ENCODE results near the gene COMMD4. TPM values are rescaled to one million over a fixed set of nuclear protein-coding genes. Genes with fewer than 3 reads are reported as not detected.

The COMMD4 gene
- total and polyA plus RNA-seq, 2 of the 4 experiments (the other 2 are of a cell fraction) = 91.2 to 133 TPM

- dilution Hi-C loops (cut with HindIII; ENCODE audit: low sequenced_read_pairs, unreplicated experiment) = no loop called here
- Histone ChIP-seq H4K8ac (ENCODE audit: low read depth in 2 of 2, low read length in 2 of 2) (no peak overlapping the region), H3K18ac (ENCODE audit: low read depth, low read length) (no peak overlapping the region), H3K14ac (replicated peaks; ENCODE audit: low read depth, low read length) (no peak overlapping the region), H3K27ac (ENCODE audit: insufficient read depth, low read length) (no peak overlapping the region), H2AK5ac (ENCODE audit: low read depth, low read length) (no peak overlapping the region), H3K9me3 (ENCODE audit: control insufficient read depth, insufficient read depth, low read length) (no peaks in the 10 kb centered on the region), H3K79me1 (ENCODE audit: low read depth in 1 of 2, low read length in 2 of 2) (no peaks in the 10 kb centered on the region), H4K5ac (ENCODE audit: low read depth, low read length) (no peak overlapping the region), H2AK9ac (replicated peaks; ENCODE audit: low read depth, low read length, poor library complexity) (no peak overlapping the region), H4K20me1 (ENCODE audit: insufficient read depth, low read length) (no peaks in the 10 kb centered on the region), H3K56ac (ENCODE audit: extremely low read depth, insufficient read depth, low read length) (no peak overlapping the region), H3K4me1 (ENCODE audit: control insufficient read depth, insufficient read depth, low read length) (no peaks in the 10 kb centered on the region), H3K27me3 (ENCODE audit: control insufficient read depth, insufficient read depth, low read length) (peaks cover 22% of the 10 kb centered on the region), H2BK120ac (ENCODE audit: low read depth, low read length) (no peak overlapping the region), H3K23ac (ENCODE audit: low read depth, low read length) (no peak overlapping the region), H3K4me3 (ENCODE audit: insufficient read depth, low read depth, low read length) (no peak overlapping the region), H2BK15ac (ENCODE audit: low read depth, low read length) (no peak overlapping the region), H2BK5ac (ENCODE audit: low read depth, low read length, poor library complexity, severe bottlenecking) (no peak overlapping the region), H3K36me3 (ENCODE audit: control insufficient read depth, insufficient read depth, low read length) (no peaks in the 10 kb centered on the region), H2BK20ac (ENCODE audit: low read depth, low read length) (no peak overlapping the region), H4K91ac (ENCODE audit: insufficient read depth, low read depth, low read length) (no peak overlapping the region), H3K9ac (ENCODE audit: low read depth, low read length) (no peak overlapping the region), H3K4me2 (ENCODE audit: low read depth, low read length) (no peak overlapping the region), H3K4ac (ENCODE audit: low read depth, low read length) (no peak overlapping the region), H3K9me1 (ENCODE audit: insufficient read depth, low read length) (no peaks in the 10 kb centered on the region), H2AFZ (replicated peaks; ENCODE audit: low read length, poor library complexity) (no peak overlapping the region)
- WGBS, 2 experiments (ENCODE audit: extremely low coverage in 2 of 2, insufficient read length in 1 of 2) = 44% methylated on average over 3 of the region's 9 CpGs; no CpG with 5 or more reads in 1 of the 2 experiments
- intact Hi-C loops (cut with micrococcal nuclease) = loop anchor here (10.0 kb wide), 2 partner anchors 58 to 278 kb away; partner anchors contain the start of gene PPCDC
- no peak for TF ChIP-seq CHD1 (IDR thresholded peaks at IDR 0.05; ENCODE audit: low read depth, low read length)
- TF ChIP-seq MAFK (IDR thresholded peaks at IDR 0.05; ENCODE audit: low read depth, low read length) = no peak
- no peak for TF ChIP-seq POLR2A (IDR thresholded peaks at IDR 0.05; ENCODE audit: low read depth, low read length)
- TF ChIP-seq ELK1 (IDR thresholded peaks at IDR 0.05; ENCODE audit: borderline replicate concordance, low read depth, low read length) = no peak
- no peak for TF ChIP-seq SMC3 (IDR thresholded peaks at IDR 0.05; ENCODE audit: low read depth, low read length)
- TF ChIP-seq BHLHE40 (IDR thresholded peaks at IDR 0.05; ENCODE audit: low read depth, low read length) = no peak
- TF ChIP-seq NFE2L2 (IDR thresholded peaks at IDR 0.05; ENCODE audit: low read depth, low read length) = no peak
- no peak for TF ChIP-seq RCOR1 (IDR thresholded peaks at IDR 0.05; ENCODE audit: insufficient replicate concordance, low read length)
- TF ChIP-seq, protein P1, sequence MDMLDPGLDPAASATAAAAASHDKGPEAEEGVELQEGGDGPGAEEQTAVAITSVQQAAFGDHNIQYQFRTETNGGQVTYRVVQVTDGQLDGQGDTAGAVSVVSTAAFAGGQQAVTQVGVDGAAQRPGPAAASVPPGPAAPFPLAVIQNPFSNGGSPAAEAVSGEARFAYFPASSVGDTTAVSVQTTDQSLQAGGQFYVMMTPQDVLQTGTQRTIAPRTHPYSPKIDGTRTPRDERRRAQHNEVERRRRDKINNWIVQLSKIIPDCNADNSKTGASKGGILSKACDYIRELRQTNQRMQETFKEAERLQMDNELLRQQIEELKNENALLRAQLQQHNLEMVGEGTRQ (IDR thresholded peaks at IDR 0.05; ENCODE audit: low read depth, low read length) = no peak
- no peak for TF ChIP-seq FOS (IDR thresholded peaks at IDR 0.05; ENCODE audit: low read depth, low read length)
- TF ChIP-seq CEBPB (IDR thresholded peaks at IDR 0.05; ENCODE audit: low read depth, low read length) = no peak
- no peak for TF ChIP-seq CTCF (conservative IDR thresholded peaks at IDR 0.05; ENCODE audit: low read depth, low read length)
- ChIA-PET CTCF (no interaction called here), POLR2A (ENCODE audit: unreplicated experiment) (no interaction called here)
- no peak for DNase-seq
- in situ Hi-C loops (cut with MboI; ENCODE audit: low sequenced_read_pairs) = no loop called here
- no peak for ATAC-seq (ENCODE audit: low read depth)
- no TSS peak for BruUV-seq (replicated peaks)
Measured at GRCh38 chr15:75302318-75302717, 33.5 kb upstream of the COMMD4 start.

Data from IMR-90 (cell line).